GM21528 (cell line): ENCODE measurements around the gene CYSTM1.
"Not testable (repeated sequence)": the region's sequence is repeated elsewhere in the genome, so short reads cannot be mapped to it uniquely, and the experiment has no call there.

ENCODE experiments used
- ATAC-seq: cut with Tn5 transposase; IDR thresholded peaks from one replicate; pipeline ENCODE4 v1.9.1; 2021; ENCODE audit warnings: mild to moderate bottlenecking, moderate library complexity; ENCODE audit not compliant: unreplicated experiment, low FRiP score

Gene CYSTM1

DNA sequence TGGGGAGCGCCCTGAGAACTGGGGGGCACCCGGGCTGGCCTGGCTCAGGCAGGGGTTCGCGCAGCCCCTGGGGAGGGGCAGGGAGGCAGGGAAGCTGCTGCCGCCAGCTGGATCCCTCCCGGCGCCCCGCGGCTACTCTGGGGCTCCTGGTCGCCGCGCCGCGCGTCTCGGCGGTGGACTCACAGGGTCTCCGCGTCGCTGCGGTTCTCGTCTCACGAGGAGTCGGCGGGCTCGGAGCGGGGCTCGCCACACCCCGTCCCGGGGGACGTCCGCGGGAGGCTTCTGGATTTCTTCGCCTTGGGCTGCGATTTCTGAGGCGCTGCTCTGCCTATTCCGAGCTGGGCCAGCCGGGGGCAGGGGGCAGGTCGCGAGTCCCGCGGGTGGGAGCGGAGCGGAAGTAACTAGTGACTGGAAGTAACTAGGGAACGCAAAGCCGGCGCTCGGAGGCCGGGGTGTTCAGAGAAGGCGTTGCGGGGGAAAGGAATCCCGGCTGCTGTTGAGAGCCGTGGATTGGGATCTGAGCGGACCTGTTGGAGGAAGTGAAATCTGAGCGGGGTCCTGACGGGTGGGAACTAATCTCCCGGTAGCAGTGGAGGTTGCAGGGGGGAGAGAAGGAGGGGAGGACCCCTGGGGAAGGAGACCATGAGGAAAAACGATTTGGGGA lies 511 bp downstream of the CYSTM1 start:
- ATAC-seq: peak; percentile 49

DNA sequence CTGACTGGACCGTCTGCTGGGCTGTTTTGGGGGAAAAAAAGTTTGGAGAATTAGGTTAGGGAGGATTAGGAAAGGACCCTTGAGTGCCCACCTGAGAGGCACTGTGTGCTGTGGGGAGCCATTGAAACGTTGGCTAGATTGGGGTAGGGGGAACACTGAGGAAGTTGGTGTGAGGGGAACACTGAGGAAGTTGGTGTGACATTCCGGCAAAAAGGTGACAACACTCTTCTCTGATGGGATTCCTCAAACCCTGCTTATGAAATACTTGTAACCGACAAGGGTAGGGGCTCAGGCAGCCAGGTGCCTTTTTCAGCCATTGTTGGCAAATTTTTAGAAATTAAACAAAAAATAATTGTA lies 1.0 kb downstream of the CYSTM1 start:
- no peak for ATAC-seq

DNA sequence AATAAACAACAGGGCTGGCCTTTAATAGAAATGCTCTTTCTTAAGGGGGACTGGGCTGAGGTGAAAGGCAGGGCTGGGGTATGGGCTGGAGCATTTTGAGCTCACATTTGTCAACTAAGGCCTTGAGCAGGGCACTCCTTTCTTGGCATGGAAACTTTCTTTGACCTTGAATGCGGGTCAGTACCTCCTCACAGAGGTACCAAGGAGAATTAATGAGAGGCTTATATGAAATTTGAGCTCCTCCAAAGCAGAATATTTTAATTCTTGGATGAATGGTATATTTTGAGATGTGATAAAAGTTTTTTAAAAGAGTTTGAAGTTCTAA lies 3.1 kb downstream of the CYSTM1 start:
- ATAC-seq: no peak

DNA sequence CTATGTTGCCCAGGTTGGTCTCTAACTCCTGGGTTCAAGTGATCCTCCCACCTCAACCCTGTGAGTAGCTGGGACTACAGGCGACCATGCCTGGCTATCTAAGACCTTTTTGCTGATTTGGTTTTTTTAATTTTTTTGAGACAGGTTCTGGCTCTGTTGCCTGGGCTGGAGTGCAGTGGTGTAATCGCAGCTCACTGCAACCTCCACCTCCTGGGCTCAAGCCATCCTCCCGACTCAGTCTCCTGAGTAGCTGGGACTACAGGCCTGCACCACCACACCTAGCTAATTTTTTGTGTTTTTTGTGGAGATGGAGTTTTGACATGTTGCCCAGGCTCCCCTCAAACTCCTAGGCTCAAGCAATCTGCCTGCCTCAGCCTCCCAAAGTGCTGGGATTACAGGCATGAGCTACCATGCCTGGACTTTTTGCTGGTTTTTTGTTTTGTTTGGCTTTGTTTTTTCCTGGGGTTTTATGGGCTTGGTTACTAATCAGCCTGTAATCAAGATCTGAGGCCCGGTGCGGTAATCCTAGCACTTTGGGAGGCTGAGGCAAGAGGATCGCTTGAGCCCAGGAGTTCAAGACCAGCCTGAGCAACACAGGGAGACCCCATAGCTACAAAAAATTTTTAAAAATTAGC lies 3.6 kb downstream of the CYSTM1 start:
- ATAC-seq: no peak

DNA sequence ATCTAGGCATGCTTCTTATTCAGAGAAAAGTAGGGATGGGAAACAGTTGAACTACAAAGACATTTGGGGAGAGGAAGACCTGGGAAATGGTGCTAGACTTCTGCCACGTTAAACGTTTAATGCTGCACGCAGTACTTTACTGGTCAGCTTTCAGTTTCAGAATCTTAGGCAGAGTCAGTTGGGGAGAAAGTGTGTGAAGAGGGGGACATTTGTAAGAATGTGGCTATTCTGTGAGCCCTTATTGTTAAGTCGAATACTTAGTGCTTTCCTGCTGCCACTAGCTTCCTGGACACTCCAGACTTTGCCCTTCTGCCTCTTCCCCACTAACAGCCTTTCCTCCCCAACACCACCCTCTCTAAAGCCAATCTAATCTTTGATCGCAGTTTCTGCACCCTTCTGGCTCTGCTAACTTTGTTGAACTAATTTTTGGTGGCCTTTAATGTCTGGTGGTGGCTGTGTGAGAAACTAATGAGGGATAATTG lies 6.1 kb downstream of the CYSTM1 start:
- no peak for ATAC-seq

DNA sequence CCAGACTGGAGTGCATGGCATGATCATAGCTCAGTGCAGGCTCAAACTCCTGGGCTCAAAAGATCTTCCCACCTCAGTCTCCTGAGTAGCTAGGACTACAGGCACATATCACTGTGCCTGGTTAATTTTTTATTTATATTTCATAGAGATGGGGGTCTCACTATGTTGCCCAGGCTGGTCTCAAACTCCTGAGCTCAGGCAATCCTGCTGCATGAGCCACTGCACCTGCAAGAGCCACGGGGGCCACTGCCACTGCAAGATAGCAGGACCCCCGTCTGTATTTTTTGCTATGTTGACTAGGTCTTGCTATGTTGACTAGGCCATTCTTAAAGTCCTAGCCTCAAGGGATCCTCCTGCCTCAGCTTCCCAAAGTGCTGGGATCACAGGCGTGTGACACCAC lies 6.5 kb downstream of the CYSTM1 start:
- no peak for ATAC-seq

DNA sequence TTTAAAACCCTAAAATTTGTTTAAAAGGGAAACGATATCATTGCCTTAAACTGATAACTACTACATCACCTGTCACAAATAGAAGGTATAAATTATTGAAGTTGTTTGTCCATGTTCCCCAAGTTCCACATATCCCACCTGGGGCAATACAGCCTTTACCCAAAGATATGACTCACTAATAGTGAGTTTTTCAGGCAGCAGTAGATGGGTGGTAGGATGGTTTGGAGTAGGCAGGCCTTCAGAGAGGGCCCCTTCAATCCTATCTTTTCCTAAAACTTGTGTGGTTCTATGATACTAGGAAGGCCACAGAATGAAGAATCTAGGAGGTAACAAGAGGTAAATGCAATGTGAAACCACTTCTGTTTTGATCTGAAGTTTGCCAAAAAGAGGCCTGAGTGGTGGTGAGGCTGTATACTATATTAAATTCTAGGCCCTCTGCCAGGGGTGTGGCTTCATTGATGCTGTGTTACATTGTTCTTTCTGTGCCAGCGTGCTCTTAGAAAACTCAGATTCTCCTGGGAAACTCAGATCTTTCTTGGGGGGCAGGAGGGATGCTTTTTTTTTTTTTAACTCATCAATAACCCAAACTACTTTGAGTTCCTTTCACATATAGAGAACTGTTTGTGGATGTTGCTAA lies 7.2 kb downstream of the CYSTM1 start:
- no peak for ATAC-seq

DNA sequence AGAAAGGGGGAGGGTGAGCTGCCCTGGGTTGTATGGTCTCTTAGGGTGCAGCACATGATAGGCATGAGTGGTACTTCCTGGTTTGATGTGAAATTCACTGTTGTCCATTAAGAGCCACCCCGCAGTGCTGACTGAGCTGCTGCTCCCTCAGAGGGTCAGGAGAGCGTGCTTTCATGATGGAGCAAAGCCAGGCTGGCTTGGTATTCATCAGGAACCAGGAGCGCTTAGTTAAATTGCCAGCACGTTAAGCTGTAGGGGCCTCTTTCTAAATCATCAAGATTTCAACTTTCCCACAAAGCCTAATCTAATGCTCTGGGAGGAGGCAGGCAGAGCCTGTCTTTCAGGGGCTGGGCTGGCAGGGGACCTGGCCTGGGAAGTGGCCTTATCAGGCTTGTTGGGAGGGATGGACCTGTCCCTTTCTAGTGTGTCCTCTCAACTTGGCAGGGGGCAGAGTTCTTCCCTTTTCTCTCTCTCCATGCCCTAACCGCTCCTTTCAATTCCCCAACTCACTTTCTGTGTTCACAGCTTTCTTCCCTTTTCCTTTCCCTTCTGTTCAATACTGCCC lies 7.9 kb downstream of the CYSTM1 start:
- ATAC-seq: no peak

DNA sequence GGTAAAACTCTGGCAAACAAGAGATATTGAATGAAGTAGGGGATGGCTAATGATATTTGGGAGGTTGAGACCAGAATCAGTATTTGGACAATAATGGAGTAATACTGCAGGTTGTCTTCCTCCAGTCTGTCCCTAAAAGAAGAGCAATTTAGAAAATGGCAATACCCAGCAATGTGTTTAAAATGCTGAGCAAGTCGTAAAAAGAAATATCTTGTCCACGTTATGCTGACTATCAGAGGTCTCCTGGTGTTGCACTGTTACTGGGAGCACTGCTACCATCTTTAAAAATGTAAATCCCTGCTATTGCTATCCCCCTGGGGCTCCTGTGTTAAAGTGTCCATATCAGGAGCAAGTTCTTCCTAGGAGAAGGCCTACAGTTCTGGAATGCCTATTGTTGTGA lies 10.4 kb downstream of the CYSTM1 start:
- no peak for ATAC-seq

DNA sequence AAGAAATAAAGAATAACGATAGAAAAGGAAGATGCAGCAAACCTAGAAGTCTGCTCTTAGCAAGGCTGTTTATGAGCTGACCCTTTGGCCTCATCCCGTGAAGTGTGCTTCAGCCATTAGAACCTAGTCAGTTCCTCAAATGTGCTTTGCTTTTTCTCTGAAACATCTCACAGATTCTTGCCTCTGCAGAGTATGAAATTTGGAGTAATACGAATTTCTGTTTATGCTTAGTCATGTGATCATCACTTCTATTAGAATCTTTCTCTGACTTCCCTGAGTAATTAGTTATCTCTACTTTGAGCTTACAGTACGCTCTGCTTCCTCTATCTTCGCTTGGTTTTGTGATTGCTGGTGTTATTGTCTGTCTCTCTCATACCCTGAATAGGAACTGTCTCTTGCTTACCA lies 11.3 kb downstream of the CYSTM1 start:
- no peak for ATAC-seq

DNA sequence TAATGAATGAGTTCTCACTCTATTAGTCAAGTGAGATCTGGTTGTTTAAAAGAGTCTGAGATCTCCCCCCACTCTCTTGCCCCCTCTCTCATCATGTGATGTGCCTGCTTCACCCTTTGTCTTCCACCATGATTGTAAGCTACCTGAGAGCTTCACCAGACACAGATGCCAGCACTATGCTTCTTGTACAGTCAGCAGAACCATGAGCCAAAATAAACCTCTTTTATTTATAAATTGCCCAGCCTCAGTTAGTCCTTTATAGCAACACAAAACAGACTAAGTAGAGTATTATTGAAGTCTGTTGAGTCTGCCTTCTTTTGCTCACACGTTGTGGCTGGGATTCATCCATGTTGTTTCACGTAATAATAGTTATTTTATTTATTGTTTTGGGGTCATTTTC lies 14.3 kb downstream of the CYSTM1 start:
- no peak for ATAC-seq

DNA sequence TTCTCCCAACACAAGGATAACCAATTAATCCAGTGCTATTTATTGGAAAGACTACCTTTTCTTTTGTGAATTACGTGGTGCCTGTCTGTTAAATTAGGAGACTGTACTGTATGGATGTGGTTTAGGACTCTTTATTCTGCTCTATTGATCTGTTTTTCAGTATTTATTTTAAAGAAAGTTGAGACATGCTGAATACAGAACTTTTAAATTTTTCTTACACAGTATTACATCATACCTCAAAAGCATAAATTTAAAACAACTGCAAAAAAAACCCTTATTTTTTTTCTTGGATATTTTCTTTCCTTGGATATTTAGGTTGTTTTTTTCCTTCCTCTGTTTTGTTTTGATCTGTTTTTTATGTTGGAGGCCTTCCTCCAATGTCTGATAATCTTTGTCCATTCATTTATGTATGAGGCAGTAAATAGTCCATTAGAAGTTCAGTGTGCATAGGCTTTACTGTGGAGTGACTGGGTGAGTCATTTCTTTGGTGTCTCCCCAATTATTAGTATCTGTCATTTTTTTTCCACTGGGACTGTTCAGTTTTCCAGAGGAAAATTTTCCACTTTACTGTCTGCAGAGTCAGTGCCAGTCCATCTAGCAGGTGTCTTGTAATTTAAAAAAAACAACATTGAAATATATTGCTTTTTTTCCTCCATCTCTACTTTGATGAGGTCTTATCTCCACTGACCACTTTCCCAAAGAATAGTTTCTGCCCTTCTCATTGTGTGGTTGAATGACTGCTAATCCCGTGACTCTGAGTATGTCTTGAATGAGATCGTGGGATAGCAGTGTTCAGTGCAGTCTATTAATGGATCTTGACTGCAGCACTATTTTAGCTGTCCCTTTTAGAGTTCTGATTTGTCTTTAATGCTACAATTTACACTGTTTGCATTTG lies 15.2 kb downstream of the CYSTM1 start:
- ATAC-seq: no peak

DNA sequence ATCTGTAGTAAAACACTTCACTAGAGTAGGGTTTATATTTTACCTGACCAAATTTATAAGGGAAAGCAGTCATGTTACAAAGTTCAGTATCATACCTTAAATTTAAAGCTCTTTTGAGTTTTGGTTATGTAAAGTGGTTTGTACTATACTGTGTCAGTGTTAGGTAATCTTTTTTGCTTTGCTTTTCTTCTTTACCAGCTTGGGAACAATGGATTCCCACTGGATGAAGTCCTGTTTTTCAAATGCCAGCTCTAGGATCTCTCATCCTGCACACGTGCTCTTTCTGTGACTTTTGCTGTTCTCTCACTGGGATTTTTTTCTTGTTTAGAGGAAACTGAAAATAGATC lies 15.9 kb downstream of the CYSTM1 start:
- no peak for ATAC-seq

DNA sequence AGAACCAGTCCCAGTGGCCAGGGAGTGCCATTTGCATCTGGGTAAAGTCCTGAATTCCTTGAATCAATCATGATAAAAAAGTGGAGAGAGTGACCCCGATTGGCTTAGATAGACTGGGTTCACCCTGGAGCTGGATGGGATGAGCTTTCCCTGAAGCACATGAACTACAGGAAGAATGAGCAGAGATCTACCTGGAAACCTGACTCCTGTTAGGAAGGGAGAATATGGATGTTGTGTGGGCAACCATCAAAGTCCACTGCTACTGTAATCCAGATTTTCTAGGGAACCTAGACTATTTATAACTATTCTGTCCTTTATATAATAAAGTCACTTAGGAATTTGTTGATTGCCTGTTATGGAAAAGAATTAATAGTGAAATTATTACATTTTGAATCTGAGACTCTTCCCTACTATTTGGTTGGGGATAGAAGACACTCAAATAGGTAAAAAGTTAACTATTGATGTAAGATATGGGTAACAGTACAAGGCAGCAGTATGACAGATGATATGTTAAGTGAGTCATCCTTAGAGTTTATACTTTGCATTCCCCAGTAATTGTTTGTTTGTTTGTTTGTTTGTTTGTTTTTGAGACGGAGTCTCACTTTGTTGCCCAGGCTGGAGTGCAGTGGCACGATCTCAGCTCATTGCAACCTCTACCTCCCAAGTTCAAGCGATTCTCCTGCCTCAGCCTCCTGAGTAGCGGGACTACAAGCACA lies 17.9 kb downstream of the CYSTM1 start:
- no peak for ATAC-seq

DNA sequence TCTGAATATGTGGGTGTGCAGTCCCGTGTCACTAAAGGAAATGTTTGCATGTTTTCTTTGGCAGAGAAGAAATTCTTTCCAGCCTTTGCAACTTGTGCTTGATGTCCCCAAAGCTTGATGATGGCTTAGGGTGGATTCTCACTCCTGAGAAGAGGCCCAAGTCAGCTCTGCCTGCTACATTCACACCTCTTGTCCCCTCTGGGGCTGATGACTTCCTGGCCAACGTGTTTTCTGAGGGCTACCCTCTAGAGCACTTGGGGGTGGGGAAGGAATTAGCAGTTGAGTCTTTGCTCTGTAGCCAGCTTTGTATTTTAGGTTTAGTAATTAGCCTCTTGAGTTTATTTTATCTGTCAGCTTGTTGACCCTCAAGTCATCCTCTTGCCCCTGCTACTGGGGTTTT lies 19.7 kb downstream of the CYSTM1 start:
- ATAC-seq: no peak

DNA sequence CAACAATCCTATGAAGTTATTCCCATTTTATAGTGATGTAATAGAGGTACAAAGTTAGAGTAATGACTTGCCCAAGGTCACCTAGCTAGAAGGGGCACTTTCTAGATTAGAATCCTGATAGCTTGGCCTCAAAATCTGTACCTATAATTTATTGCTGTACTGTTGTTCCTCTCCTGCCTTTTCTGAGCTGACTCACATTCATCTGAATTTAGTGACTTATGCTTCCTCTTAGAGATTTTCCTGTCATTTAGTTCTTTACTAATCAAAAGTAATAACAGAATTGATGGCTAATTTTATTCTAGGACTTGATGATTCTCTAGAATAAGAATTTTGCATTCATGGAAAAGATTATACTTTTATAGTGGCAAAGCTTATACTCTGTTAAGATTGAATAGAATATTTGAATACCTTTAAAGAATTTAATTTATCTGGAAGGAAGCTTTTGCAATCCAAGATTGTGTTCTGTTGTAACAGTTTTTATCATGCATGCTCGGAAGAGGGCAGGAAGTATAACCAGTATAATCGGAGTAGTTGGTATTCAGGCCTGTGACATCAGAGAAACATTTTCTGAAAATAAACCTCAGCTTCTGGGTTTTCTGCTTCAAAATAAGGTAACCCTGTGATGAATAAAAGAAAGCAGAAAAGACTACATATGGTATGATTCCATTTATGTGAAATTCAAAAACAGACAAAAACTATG lies 21.3 kb downstream of the CYSTM1 start:
- no peak for ATAC-seq

DNA sequence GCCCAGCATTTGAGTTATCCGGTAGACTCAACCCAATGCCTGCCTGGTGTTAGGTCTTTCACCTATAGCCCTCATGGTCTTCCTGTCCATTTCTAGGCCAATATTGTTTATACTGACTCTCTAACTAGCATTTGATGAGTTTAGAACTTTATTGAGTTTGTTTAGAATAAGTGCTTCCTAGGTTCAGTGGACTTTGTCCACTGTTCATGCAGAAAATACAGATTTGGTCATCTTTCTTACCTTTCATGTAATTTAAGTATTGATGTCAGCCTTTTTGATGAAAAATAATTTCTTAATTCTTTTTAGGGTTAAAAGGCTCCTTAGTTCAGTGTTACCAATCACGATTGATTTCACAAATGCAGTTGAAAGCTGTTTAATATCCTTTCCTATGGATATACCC lies 22.0 kb downstream of the CYSTM1 start:
- no peak for ATAC-seq

DNA sequence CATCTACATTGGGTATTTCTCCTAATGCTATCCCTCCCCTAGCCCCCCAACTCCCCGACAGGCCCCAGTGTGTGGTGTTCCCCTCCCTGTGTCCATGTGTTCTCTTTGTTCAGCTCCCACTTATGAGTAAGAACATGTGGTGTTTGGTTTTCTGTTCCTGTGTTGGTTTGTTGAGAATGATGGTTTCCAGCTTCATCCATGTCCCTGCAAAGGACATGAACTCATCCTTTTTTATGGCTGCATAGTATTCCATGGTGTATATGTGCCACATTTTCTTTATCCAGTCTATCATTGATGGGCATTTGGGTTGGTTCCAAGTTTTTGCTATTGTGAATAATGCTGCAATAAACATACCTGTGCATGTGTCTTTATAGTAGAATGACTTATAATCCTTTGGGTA lies 23.9 kb downstream of the CYSTM1 start:
- ATAC-seq: not testable (repeated sequence)

DNA sequence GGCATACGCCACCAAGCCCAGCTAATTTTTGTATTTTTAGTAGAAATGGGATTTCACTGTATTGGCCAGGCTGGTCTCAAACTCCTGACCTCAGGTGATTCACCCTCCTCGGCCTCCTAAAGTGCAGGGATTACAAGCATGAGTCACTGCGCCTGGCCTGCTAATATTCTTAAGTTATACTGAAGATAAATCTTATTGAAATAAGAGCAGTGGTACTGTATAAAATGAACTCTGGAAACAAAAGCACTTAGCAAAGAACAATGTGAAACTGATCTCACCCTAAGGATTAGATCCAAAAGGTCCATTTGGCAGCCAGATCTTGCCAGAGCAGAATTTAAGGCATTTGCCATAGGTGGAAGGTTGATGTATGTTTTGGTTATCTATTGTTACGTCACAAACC lies 27.1 kb downstream of the CYSTM1 start:
- ATAC-seq: no peak

DNA sequence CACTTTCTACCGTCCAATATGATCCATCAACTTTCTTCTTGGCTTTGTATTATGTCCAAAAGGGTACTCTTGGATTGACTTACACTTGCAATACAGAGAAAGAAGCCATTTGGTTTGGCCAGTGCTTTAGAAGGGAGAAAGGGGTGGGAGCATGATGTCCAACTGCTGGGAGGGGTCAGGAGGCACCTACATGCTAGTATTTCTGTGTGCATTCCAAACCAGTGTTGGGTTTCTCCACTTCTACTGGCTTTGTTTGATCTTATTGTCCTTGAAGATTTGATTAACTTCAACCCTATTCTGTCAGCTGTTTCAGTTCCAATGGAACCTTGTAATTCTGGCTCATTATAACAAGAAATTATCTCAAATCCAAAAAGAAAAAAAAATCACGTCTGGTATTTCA lies 27.6 kb downstream of the CYSTM1 start:
- ATAC-seq: no peak
